ENCODE measurements around the gene KREMEN1. TPM values are rescaled to one million over a fixed set of nuclear protein-coding genes. Genes with fewer than 3 reads are reported as not detected.

KREMEN1 gene
- total RNA-seq, 3 donors from 2014 or later = 18.3 to 35.1 (median 28.6) TPM

GRCh38 chr22:29208502-29208862, 135.6 kb downstream of the KREMEN1 start:
- H3K4me1 ChIP-seq (ENCODE audit: low read depth) = peaks cover 6% of the 10 kb centered on the region
- TF ChIP-seq, protein P1, sequence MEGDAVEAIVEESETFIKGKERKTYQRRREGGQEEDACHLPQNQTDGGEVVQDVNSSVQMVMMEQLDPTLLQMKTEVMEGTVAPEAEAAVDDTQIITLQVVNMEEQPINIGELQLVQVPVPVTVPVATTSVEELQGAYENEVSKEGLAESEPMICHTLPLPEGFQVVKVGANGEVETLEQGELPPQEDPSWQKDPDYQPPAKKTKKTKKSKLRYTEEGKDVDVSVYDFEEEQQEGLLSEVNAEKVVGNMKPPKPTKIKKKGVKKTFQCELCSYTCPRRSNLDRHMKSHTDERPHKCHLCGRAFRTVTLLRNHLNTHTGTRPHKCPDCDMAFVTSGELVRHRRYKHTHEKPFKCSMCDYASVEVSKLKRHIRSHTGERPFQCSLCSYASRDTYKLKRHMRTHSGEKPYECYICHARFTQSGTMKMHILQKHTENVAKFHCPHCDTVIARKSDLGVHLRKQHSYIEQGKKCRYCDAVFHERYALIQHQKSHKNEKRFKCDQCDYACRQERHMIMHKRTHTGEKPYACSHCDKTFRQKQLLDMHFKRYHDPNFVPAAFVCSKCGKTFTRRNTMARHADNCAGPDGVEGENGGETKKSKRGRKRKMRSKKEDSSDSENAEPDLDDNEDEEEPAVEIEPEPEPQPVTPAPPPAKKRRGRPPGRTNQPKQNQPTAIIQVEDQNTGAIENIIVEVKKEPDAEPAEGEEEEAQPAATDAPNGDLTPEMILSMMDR (IDR thresholded peaks at IDR 0.05) = no peak
- intact Hi-C loops (cut with DNase I, micrococcal nuclease) = no loop called here
- ATAC-seq (no peak), DNase-seq (no peak)
- H3K36me3 ChIP-seq (ENCODE audit: low read depth) = no peaks in the 10 kb centered on the region
- no peak overlapping the region for H3K4me3 ChIP-seq
- H3K9me3 ChIP-seq = no peaks in the 10 kb centered on the region

- Histone ChIP-seq H3K4me1 (ENCODE audit: low read depth) (peaks cover 6% of the 10 kb centered on the region), H3K9me3 (no peaks in the 10 kb centered on the region), H3K36me3 (ENCODE audit: low read depth) (no peaks in the 10 kb centered on the region), H3K4me3 (no peak overlapping the region)
- intact Hi-C loops (cut with DNase I, micrococcal nuclease) = no loop called here
- TF ChIP-seq, protein P1 (IDR thresholded peaks at IDR 0.05) = no peak
- ATAC-seq (no peak), DNase-seq (no peak)
These were observed 136.2 kb downstream of the KREMEN1 start for GRCh38 chr22:29208879-29209623.

DNA sequence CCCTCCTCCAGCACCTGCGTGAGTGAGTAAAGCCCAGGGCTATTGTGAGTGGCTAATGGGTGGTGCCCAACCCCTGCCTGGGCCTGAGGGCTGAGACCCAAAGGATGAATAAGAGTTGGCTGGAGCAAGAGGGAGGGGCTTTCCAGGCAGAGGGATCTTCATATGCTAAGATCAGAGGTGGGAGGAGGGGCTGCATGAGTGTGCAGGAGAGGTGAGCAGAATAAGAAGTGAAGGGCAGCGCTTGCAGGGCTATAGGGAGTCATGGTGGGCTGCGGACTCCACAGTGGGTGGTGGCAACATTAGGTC, 136.7 kb downstream of the KREMEN1 start:
- H3K4me3 ChIP-seq = no peak overlapping the region
- ATAC-seq = no peak
- TF ChIP-seq, protein P1 (IDR thresholded peaks at IDR 0.05) = no peak
- H3K9me3 ChIP-seq = no peaks in the 10 kb centered on the region
- intact Hi-C loops (cut with DNase I, micrococcal nuclease) = no loop called here
- no peaks in the 10 kb centered on the region for H3K36me3 ChIP-seq (ENCODE audit: low read depth)
- peaks cover 6% of the 10 kb centered on the region for H3K4me1 ChIP-seq (ENCODE audit: low read depth)
- no peak for DNase-seq

DNA sequence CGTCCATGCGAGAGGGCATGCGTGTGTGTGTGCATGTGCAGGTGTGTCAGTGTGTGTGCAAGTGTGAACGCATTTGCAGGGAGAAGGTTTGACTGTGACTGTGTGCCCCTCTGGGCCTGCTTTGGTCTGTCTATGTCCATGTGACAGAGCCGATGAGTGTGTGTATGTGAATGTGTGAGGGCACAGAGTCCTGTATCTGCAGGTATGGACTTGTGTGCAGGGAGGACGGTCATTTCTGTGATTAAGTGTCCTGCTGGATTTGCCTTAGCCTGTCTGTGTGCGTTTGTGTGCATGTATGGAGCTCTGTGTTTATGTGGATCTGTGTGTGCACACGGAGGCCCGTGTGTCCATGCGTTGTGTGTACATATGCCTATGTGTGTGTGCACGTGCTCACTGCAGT, 138.2 kb downstream of the KREMEN1 start:
- Histone ChIP-seq H3K4me3 (no peak overlapping the region), H3K36me3 (ENCODE audit: low read depth) (no peaks in the 10 kb centered on the region), H3K4me1 (ENCODE audit: low read depth) (peaks cover 4% of the 10 kb centered on the region), H3K9me3 (no peaks in the 10 kb centered on the region)
- intact Hi-C loops (cut with DNase I, micrococcal nuclease) = no loop called here
- DNase-seq (no peak), ATAC-seq (no peak)
- TF ChIP-seq, protein P1 (IDR thresholded peaks at IDR 0.05) = no peak

DNA sequence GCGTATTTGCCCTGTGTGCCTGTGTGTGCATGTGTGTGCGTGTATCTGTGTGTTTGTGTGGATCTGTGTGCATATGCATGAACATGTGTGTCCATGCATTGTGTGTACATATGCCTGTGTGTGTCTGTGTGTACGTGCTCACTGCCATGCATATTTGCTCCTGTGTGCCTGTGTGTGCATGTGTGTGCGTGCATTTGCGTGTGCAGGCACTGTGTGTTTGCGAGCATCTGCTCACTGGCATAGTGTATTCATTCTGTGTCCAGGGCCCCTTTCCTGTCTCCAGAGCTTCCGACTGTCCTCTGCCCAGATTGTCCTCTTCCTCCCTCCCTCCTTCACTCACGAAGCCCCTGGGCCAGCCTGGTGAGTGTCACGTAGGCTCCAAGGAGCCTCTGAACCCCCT, 138.6 kb downstream of the KREMEN1 start:
- Histone ChIP-seq H3K4me3 (no peak overlapping the region), H3K36me3 (ENCODE audit: low read depth) (no peaks in the 10 kb centered on the region), H3K4me1 (ENCODE audit: low read depth) (no peaks in the 10 kb centered on the region), H3K9me3 (no peaks in the 10 kb centered on the region)
- no peak for ATAC-seq
- TF ChIP-seq, protein P1 (IDR thresholded peaks at IDR 0.05) = no peak
- intact Hi-C loops (cut with DNase I, micrococcal nuclease) = no loop called here
- no peak for DNase-seq

DNA sequence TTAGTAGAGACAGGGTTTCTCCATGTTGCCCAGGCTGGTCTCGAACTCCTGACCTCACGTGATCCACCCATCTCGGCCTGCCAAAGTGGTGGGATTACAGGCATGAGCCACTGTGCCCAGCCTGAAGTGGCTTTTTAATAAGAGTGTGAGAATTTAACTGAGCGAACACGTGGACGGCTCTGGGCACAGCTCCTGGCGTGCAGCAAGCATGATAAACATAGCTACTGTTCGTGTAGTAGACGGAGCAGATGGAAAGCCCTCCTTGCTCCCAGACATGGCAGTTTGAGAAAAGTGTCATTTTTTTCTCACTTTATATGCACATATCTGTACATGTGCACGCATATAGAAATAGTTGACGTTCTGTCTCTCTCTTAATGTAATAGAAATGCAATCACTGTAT, 139.9 kb downstream of the KREMEN1 start:
- intact Hi-C loops (cut with DNase I, micrococcal nuclease) = no loop called here
- no peak for ATAC-seq

More for the DNA sequence above, 139.9 kb downstream of the KREMEN1 start:
- H3K4me1 ChIP-seq (ENCODE audit: low read depth) = no peaks in the 10 kb centered on the region
- TF ChIP-seq, protein P1 (IDR thresholded peaks at IDR 0.05) = no peak
- DNase-seq = no peak
- H3K4me3 ChIP-seq = no peak overlapping the region
- H3K9me3 ChIP-seq = no peaks in the 10 kb centered on the region
- no peaks in the 10 kb centered on the region for H3K36me3 ChIP-seq (ENCODE audit: low read depth)
